Lung (tissue), 12 donors: ENCODE measurements around the gene HOXC9. TPM values are rescaled to one million over a fixed set of nuclear protein-coding genes. Genes with fewer than 3 reads are reported as not detected.

ENCODE experiments used
- ATAC-seq: fragments of 200-7000 bp; cut with Tn5 transposase; one replicate; pipeline ENCODE4 v1.9.1; 2020; ENCODE audit warnings: moderate number of reproducible peaks; ENCODE audit not compliant: insufficient read depth, low FRiP score
- DNase-seq, 3 donors: peaks; one replicate each; pipeline ENCODE4 v3.0.0-alpha.2; 2013 to 2017
- H3K27ac ChIP-seq, 2 donors: one replicate each; pipeline ENCODE4 v1.5.1; 2013; ENCODE audit warnings: mild to moderate bottlenecking in 2 of 2, moderate library complexity in 2 of 2, control low read depth in 1 of 2, inconsistent platforms in 1 of 2, low read depth in 1 of 2, low read length in 1 of 2
- H3K27me3 ChIP-seq, 3 donors: one replicate each; pipeline ENCODE4 v1.5.1; 2013; ENCODE audit warnings: low read length in 2 of 3; ENCODE audit not compliant: control insufficient read depth in 3 of 3, insufficient read depth in 3 of 3
- H3K36me3 ChIP-seq, 4 donors: one replicate each; pipeline ENCODE4 v1.5.1; 2013; ENCODE audit warnings: low read length in 4 of 4, mild to moderate bottlenecking in 1 of 4, moderate library complexity in 1 of 4; ENCODE audit not compliant: control insufficient read depth in 4 of 4, insufficient read depth in 4 of 4
- H3K4me1 ChIP-seq, 5 donors: one replicate each; pipeline ENCODE4 v1.5.1; 2013; ENCODE audit warnings: low read length in 5 of 5, mild to moderate bottlenecking in 2 of 5, moderate library complexity in 1 of 5; ENCODE audit not compliant: control insufficient read depth in 5 of 5, insufficient read depth in 5 of 5
- H3K4me3 ChIP-seq: one replicate; pipeline ENCODE4 v1.5.1; 2013; ENCODE audit warnings: mild to moderate bottlenecking, control low read depth, moderate library complexity
- H3K9ac ChIP-seq, 2 donors: one replicate each; pipeline ENCODE4 v1.5.1; 2013; ENCODE audit warnings: low read length in 2 of 2, control low read depth in 1 of 2; ENCODE audit not compliant: insufficient read depth in 1 of 2
- H3K9me3 ChIP-seq, 4 donors: one replicate each; pipeline ENCODE4 v1.5.1; 2013; ENCODE audit warnings: low read length in 3 of 4, mild to moderate bottlenecking in 1 of 4, moderate library complexity in 1 of 4; ENCODE audit not compliant: control insufficient read depth in 4 of 4, insufficient read depth in 3 of 4
- WGBS, 2 donors: extraction: QIAGEN DNeasy Blood & Tissue Kit; methylation state at CpG; one replicate each; pipeline ENCODE4 v1.1.7; 2013; 5-methylcytosine and 5-hydroxymethylcytosine counted together
- polyA plus RNA-seq, 2 donors: library from polyadenylated mRNA; stranded (reverse); fragments of 200-250 nt; gene quantifications; one replicate each; pipeline ENCODE4 v1.2.1, GENCODE V29; 2013
- total RNA-seq, 2 donors: library from RNA; depleted of rRNA in 1 of 2; stranded (reverse); fragments of >200 nt in 1 of 2; gene quantifications; one replicate each; pipeline ENCODE4 v1.2.1, GENCODE V29; 2014 to 2021
- TF ChIP-seq, protein P1 (sequence below): IDR thresholded peaks from 2 replicates; pipeline ENCODE4 v1.5.1; 2012; ENCODE audit warnings: mild to moderate bottlenecking; ENCODE audit errors: control extremely low read depth, extremely low read depth
- donor health status: control.
- donor health status: control.
- donor health status: Bipolar disorder and iron deficiency.
- donor health status: healthy.
- donor health status: DM: yes; HTN: yes; CAD: no.

The HOXC9 gene
- total and polyA plus RNA-seq, 4 donors: 0.08 to 0.18 TPM; not detected in 2

DNA sequence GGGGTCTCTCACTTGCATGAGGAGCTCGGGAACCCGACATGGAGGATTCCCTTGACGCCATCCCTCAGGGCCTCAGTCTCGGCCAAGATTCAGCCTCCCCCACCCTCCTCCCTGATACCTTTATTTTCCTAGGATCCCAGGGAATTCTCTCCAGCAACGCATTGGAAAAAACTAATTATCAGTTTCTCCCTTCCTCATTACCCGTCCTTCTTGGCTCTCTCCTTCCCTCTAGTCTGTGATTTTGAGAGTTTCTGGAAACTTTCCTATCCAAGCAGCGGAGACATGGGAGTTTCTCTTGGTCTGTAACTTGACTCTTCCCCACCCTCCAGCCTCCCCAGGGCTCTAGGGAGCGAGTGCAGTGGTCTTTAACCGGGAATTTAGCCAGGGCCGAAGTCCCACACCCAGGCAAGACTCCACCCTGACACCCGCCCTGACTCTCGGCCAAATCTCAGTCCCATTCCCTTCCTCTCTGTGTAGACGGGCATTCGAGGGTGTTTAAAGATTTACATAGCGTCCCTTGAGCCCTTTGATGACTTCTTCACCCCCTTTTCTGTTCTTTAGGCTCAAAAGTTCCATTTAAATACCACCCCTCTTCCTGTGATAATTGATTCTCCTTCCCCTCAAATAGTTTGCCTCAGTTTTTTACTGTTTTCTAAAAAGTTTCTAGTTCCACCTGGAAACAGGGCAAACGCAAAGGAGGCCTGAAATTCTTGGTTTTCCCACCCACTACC lies 39.6 kb downstream of the HOXC9 start:
- H3K4me3 ChIP-seq: no peak overlapping the region
- WGBS, 2 donors: 20 to 22% methylated on average over 14 to 16 of the region's 16 CpGs
- no peak overlapping the region for H3K27ac ChIP-seq
- H3K9ac ChIP-seq: no peak overlapping the region
- DNase-seq (peak; percentile 79 to 93 (median 87)), ATAC-seq (no peak)
- H3K27me3 ChIP-seq: peaks cover 19 to 76% (median 64%) of the 10 kb centered on the region in 3 donors
- peaks cover 0 to 5% (median 0%) of the 10 kb centered on the region in 4 donors for H3K9me3 ChIP-seq
- TF ChIP-seq, protein P1, sequence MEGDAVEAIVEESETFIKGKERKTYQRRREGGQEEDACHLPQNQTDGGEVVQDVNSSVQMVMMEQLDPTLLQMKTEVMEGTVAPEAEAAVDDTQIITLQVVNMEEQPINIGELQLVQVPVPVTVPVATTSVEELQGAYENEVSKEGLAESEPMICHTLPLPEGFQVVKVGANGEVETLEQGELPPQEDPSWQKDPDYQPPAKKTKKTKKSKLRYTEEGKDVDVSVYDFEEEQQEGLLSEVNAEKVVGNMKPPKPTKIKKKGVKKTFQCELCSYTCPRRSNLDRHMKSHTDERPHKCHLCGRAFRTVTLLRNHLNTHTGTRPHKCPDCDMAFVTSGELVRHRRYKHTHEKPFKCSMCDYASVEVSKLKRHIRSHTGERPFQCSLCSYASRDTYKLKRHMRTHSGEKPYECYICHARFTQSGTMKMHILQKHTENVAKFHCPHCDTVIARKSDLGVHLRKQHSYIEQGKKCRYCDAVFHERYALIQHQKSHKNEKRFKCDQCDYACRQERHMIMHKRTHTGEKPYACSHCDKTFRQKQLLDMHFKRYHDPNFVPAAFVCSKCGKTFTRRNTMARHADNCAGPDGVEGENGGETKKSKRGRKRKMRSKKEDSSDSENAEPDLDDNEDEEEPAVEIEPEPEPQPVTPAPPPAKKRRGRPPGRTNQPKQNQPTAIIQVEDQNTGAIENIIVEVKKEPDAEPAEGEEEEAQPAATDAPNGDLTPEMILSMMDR: no peak
- H3K36me3 ChIP-seq: peaks cover 0 to 1% (median 0%) of the 10 kb centered on the region in 4 donors
- peaks cover 0 to 39% (median 0%) of the 10 kb centered on the region in 5 donors for H3K4me1 ChIP-seq

DNA sequence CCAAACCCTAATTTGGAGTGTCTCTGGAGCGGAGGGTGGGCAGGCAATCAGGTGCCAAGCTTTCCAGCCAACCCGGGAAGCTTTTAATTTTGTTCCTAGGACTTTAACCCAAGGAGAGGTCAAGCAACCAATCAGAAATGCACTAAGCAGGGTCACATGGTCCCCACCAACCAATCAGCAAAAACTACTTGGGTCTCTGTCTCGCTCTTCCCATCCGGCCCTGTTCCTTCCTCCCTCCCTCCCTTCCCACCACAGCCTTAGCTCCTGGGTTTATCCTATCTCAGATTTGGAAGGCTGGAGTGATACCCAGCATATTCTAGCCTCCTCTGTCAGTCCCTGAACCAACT lies 40.2 kb downstream of the HOXC9 start:
- no peak for DNase-seq
- no peak overlapping the region for H3K4me3 ChIP-seq

DNA sequence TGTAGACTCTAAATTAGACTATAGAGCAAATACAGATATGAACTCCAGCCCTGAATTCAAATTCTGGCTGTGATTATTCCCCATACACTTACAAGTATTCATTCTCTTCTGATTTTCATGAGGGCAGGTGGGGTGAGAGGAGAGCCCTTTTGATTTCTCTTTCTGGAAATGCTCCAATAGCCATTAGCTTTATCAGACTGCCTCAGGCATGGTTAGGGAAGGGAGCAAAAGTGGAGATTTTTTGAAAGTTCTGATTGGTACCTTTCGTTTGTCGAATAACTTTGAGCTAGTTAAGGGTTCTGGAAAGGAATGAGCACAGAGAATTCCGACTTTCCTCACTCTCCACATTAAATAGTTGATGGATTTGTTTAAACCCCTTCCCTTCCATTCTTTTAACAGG lies 40.7 kb downstream of the HOXC9 start:
- peaks cover 11 to 78% (median 65%) of the 10 kb centered on the region in 3 donors for H3K27me3 ChIP-seq
- no peak overlapping the region for H3K27ac ChIP-seq
- TF ChIP-seq, protein P1: no peak
- WGBS, 2 donors: 60 to 69% methylated on average over 3 of the region's 3 CpGs
- no peak overlapping the region for H3K4me3 ChIP-seq
- H3K9ac ChIP-seq: no peak overlapping the region
- ATAC-seq: no peak
- peaks cover 0 to 1% (median 0%) of the 10 kb centered on the region in 4 donors for H3K36me3 ChIP-seq
- no peak for DNase-seq
- H3K9me3 ChIP-seq: peaks cover 0 to 5% (median 0%) of the 10 kb centered on the region in 4 donors
- peaks cover 0 to 39% (median 0%) of the 10 kb centered on the region in 5 donors for H3K4me1 ChIP-seq

More for the DNA sequence above, 40.2 kb downstream of the HOXC9 start:
- ATAC-seq: no peak
- Histone ChIP-seq H3K36me3 (peaks cover 0 to 1% (median 0%) of the 10 kb centered on the region in 4 donors), H3K27ac (no peak overlapping the region), H3K4me1 (peaks cover 0 to 39% (median 0%) of the 10 kb centered on the region in 5 donors), H3K9ac (no peak overlapping the region), H3K9me3 (peaks cover 0 to 5% (median 0%) of the 10 kb centered on the region in 4 donors), H3K27me3 (peaks cover 14 to 77% (median 65%) of the 10 kb centered on the region in 3 donors)
- TF ChIP-seq, protein P1: no peak
- 33 to 45% methylated on average over 4 of the region's 4 CpGs for WGBS, 2 donors
